K562 (cell line): ENCODE data around the gene XIRP1. TPM values are rescaled to one million over a fixed set of nuclear protein-coding genes. Genes with fewer than 3 reads are reported as not detected.

Source experiments
- ATAC-seq: fragments of 200-7000 bp; cut with Tn5 transposase; 3 replicates; pipeline ENCODE4 v1.9.1; 2020; ENCODE audit warnings: moderate library complexity
- BruUV-seq: library from RNA; stranded (reverse); fragments of 400-500 nt; replicated peaks from 2 replicates; lab custom pipeline; 2021; lab: Mats Ljungman, UMichigan
- CTCF ChIA-PET: fragments of 300-600 bp; formaldehyde crosslinking; extraction: SDS; loops from one replicate; lab custom pipeline; 2021; ENCODE audit warnings: low intra/inter-chr PET ratio; lab: Yijun Ruan, JAX
- POLR2A ChIA-PET: fragments of 300-600, 350-650 bp; sonication (Branson Sonifier 250); formaldehyde crosslinking; extraction: SDS; loops from one replicate; lab custom pipeline; 2021; ENCODE audit warnings: antibody characterized with exemption, inconsistent platforms; lab: Yijun Ruan, JAX
- DNase-seq, 4 experiments: peaks; one replicate each; pipeline versions ENCODE4 v3.0.0 to v3.0.0-alpha.2; 2011 to 2018; ENCODE audit warnings: low spot score in 3 of 4, mixed read lengths in 3 of 4; ENCODE audit errors: extremely low read depth in 1 of 4
- FAIRE-seq: peaks from 2 replicates; lab custom pipeline; 2011; peaks lifted over from hg19 to GRCh38; lab: Jason Lieb, UNC
- H2AFZ ChIP-seq: 2 replicates; pipeline ENCODE4 v1.6.0; 2011; ENCODE audit warnings: low read depth, low read length, control low read depth, inconsistent platforms
- H3K27ac ChIP-seq: fragments of 200-600 bp; 3 replicates; pipeline ENCODE4 v1.8.0; 2011; ENCODE audit warnings: low read depth, mild to moderate bottlenecking, control low read depth, inconsistent platforms, low read length, moderate library complexity, mixed read lengths; ENCODE audit errors: extremely low read depth
- H3K27me3 ChIP-seq, 2 experiments: fragments of 300-600 bp in 1 of 2; 2 replicates in 1 of 2; 3 replicates in 1 of 2; pipeline versions ENCODE4 v1.6.0 to v1.8.0; 2011; ENCODE audit warnings: inconsistent platforms in 2 of 2, low read length in 2 of 2, mild to moderate bottlenecking in 1 of 2, mixed read lengths in 1 of 2, moderate library complexity in 1 of 2; ENCODE audit not compliant: control insufficient read depth in 2 of 2, insufficient read depth in 2 of 2
- H3K36me3 ChIP-seq: fragments of 300-600 bp; 3 replicates; pipeline ENCODE4 v1.8.0; 2011; ENCODE audit warnings: mild to moderate bottlenecking, low read length, inconsistent platforms; ENCODE audit not compliant: control insufficient read depth, insufficient read depth
- H3K4me1 ChIP-seq, 2 experiments: fragments of 200-600 bp in 1 of 2; replicated peaks in 1 of 2; 2 replicates in 1 of 2; 3 replicates in 1 of 2; pipeline versions ENCODE4 v1.5.1 to v1.8.0; 2011; ENCODE audit warnings: inconsistent platforms in 2 of 2, low read length in 2 of 2, mild to moderate bottlenecking in 1 of 2, mixed read lengths in 1 of 2, moderate library complexity in 1 of 2; ENCODE audit not compliant: control insufficient read depth in 2 of 2, insufficient read depth in 2 of 2
- H3K4me2 ChIP-seq: 2 replicates; pipeline ENCODE4 v1.6.1; 2011; ENCODE audit warnings: low read length, control low read depth, inconsistent platforms, mixed read lengths; ENCODE audit not compliant: insufficient read depth
- H3K4me3 ChIP-seq: fragments of 200-600 bp; sonication (generic), shearing (Covaris generic); 2 replicates; pipeline ENCODE4 v1.5.1; 2016; ENCODE audit warnings: control low read depth, inconsistent platforms
- H3K79me2 ChIP-seq: fragments of 200-600 bp; 3 replicates; pipeline ENCODE4 v1.8.0; 2011; ENCODE audit warnings: low read length, inconsistent platforms; ENCODE audit not compliant: control insufficient read depth, insufficient read depth
- H3K9ac ChIP-seq, 2 experiments: 2 replicates each; pipeline versions ENCODE4 v1.6.0 to v1.6.1; 2011; ENCODE audit warnings: low read depth in 2 of 2, low read length in 2 of 2, control low read depth in 1 of 2, inconsistent platforms in 1 of 2, mild to moderate bottlenecking in 1 of 2, mixed read lengths in 1 of 2; ENCODE audit not compliant: insufficient read depth in 1 of 2
- H3K9me1 ChIP-seq: one replicate; pipeline ENCODE4 v1.6.0; 2011; ENCODE audit warnings: inconsistent platforms, mild to moderate bottlenecking, low read length, moderate library complexity; ENCODE audit not compliant: control insufficient read depth, insufficient read depth
- H3K9me3 ChIP-seq: replicated peaks from 2 replicates; pipeline ENCODE4 v1.5.1; 2011; ENCODE audit warnings: low read depth, low read length, inconsistent platforms; ENCODE audit not compliant: control insufficient read depth, insufficient read depth
- H4K20me1 ChIP-seq: replicated peaks from 2 replicates; pipeline ENCODE4 v1.6.1; 2011; ENCODE audit warnings: low read length, inconsistent platforms, mixed read lengths; ENCODE audit not compliant: control insufficient read depth, insufficient read depth
- E2F1 ChIP-seq: sonication (generic); formaldehyde crosslinking; IDR thresholded peaks from 2 replicates; pipeline ENCODE4 v1.8.1; 2023; ENCODE audit warnings: mild to moderate bottlenecking, missing genetic modification reagents, moderate library complexity
- HNRNPL ChIP-seq: fragments of 200-400 bp; formaldehyde crosslinking; IDR thresholded peaks from 2 replicates; pipeline ENCODE4 v1.6.1; 2017; ENCODE audit warnings: low read depth, mild to moderate bottlenecking, low read length
- RERE ChIP-seq: sonication (generic); formaldehyde crosslinking; IDR thresholded peaks from 2 replicates; pipeline ENCODE4 v1.8.0; 2023; ENCODE audit warnings: missing genetic modification reagents, mild to moderate bottlenecking, borderline replicate concordance
- TCF3 ChIP-seq: sonication (generic); formaldehyde crosslinking; IDR thresholded peaks from 2 replicates; pipeline ENCODE4 v1.4.0; 2020; ENCODE audit warnings: mild to moderate bottlenecking, missing genetic modification reagents
- ZNF589 ChIP-seq: fragments of 200-800 bp; sonication (Bioruptor generic); IDR thresholded peaks from 2 replicates; pipeline ENCODE4 v1.6.1; 2016; ENCODE audit warnings: low read depth, missing genetic modification characterization, missing compliant biosample characterization
- ZNF696 ChIP-seq: fragments of 250-450 bp; sonication (Bioruptor Pico); conservative IDR thresholded peaks from 2 replicates; pipeline ENCODE4 v1.4.0; 2020; ENCODE audit warnings: mild to moderate bottlenecking, moderate library complexity
- WGBS: fragments of 100-300 bp; shearing (Covaris generic); methylation state at CpG from one replicate; pipeline ENCODE4 v1.1.6; 2016; ENCODE audit warnings: low coverage, mixed read lengths; ENCODE audit not compliant: insufficient coverage; ENCODE audit errors: missing lambda C conversion rate; 5-methylcytosine and 5-hydroxymethylcytosine counted together
- in situ Hi-C: fragments of 300-500 bp; cut with MboI; formaldehyde crosslinking; loops from 4 replicates; pipeline ENCODE4 v1.15.0; 2018; ENCODE audit warnings: inconsistent platforms, mixed read lengths
- intact Hi-C: fragments of 100-400 bp; cut with micrococcal nuclease; formaldehyde crosslinking; loops from 2 replicates; pipeline ENCODE4 v1.14.2; 2022
- polyA plus RNA-seq, 8 experiments: library from polyadenylated mRNA; depleted of rRNA in 4 of 8; stranded (reverse) in 5 of 8; unstranded in 3 of 8; fragments of >200 nt; fragmentation: Nextera tagmentation in 2 of 8; fragmentation: Illumina TruSeq in 1 of 8; extraction: Ambion mirVana in 2 of 8; extraction: Trizol in 1 of 8; gene quantifications; 2 replicates each; pipeline versions ENCODE4 v1.2.1 to v1.2.3, GENCODE V29; 2011 to 2014; ENCODE audit warnings: inconsistent platforms in 1 of 8, missing spikeins in 1 of 8
- total RNA-seq, 7 experiments: library from RNA; depleted of rRNA in 6 of 7; stranded (reverse); fragments of >200 nt in 6 of 7; fragmentation: Illumina TruSeq in 2 of 7; extraction: Trizol in 2 of 7; gene quantifications; 2 replicates each; pipeline versions ENCODE4 v1.2.1 to v1.2.3, GENCODE V29; 2011 to 2021; ENCODE audit warnings: low replicate concordance in 1 of 7

Gene XIRP1
- total and polyA plus RNA-seq, 9 of the 15 experiments (the other 6 are each of a cell fraction or from before 2014, with no cell fraction given) = 0.03 to 0.27 (median 0.08) TPM; not detected in 3

GRCh38 chr3:39203402-39203801 is 11.0 kb upstream of the XIRP1 start:
- BruUV-seq = no TSS peak
- TF ChIP-seq HNRNPL (no peak), E2F1 (CRISPR knock-in tag) (no peak), RERE (CRISPR knock-in tag) (no peak), TCF3 (CRISPR knock-in tag) (no peak), ZNF696 (CRISPR knock-in tag) (no peak), ZNF589 (no peak)
- CTCF ChIA-PET = no interaction called here

More at GRCh38 chr3:39203402-39203801, 11.0 kb upstream of the XIRP1 start:
- Histone ChIP-seq H3K9ac (no peak overlapping the region), H3K9me3 (no peaks in the 10 kb centered on the region), H3K36me3 (no peaks in the 10 kb centered on the region), H3K4me1 (peaks cover 0 to 9% of the 10 kb centered on the region in 2 experiments; a peak in 1 of 5 replicates), H3K4me2 (no peak overlapping the region), H4K20me1 (no peaks in the 10 kb centered on the region), H3K79me2 (no peaks in the 10 kb centered on the region), H3K27ac (no peak overlapping the region), H3K9me1 (no peaks in the 10 kb centered on the region), H3K27me3 (peaks cover 33 to 41% of the 10 kb centered on the region in 2 experiments), H3K4me3 (no peak overlapping the region), H2AFZ (no peak overlapping the region)
- FAIRE-seq = no peak
- in situ Hi-C loops = no loop called here
- POLR2A ChIA-PET = interaction anchor here (0.6 kb wide), 3 partner anchors 18 to 246 kb away, joined by 3 to 4 read pairs (median 3); no protein-coding TSS in a partner anchor
- WGBS = 0% methylated on average over 4 of the region's 4 CpGs
- no peak for ATAC-seq
- intact Hi-C loops = no loop called here
- DNase-seq = no peak
